ENCODE measurements around the gene XCL1. TPM values are rescaled to one million over a fixed set of nuclear protein-coding genes. Genes with fewer than 3 reads are reported as not detected.

XCL1 gene
- total and polyA plus RNA-seq, 12 donors = 0.07 to 2.3 (median 0.39) TPM; not detected in 2

DNA sequence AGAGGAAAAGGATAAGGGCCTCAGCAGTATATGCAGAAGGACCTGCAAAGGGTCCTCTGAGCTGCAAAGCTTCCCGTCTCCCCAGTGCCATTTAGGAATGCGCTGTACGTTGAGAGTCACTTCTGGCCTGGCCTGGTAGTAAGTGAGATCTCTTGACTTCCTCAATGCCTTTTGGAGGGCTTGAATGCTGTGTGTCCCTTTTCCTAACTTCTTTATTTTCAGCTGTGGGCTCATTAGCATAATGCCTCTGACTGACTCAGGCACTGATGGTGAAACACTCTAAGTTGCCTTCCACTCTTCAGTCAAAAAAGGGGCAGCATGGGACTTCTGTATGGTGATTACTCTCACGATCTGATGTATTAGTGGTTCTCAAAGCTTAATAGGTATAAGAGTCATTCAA is 49.9 kb downstream of the XCL1 start:
- no peak for DNase-seq
- ATAC-seq = no peak
- intact Hi-C loops (cut with DNase I) = loop anchor here in 2 of 10 donors (10.0 kb wide), 2 partner anchors 88 to 358 kb away; no protein-coding TSS in a partner anchor
- Histone ChIP-seq H3K27ac (no peak overlapping the region), H3K9me3 (no peaks in the 10 kb centered on the region), H3K4me1 (peaks cover 0 to 29% (median 14%) of the 10 kb centered on the region in 9 donors), H3K4me3 (no peak overlapping the region), H3K27me3 (no peaks in the 10 kb centered on the region), H3K36me3 (no peaks in the 10 kb centered on the region)
- WGBS, 2 donors = 88 to 92% methylated on average over 4 of the region's 4 CpGs
- no peak for TF ChIP-seq CTCF (IDR thresholded peaks at IDR 0.05)

DNA sequence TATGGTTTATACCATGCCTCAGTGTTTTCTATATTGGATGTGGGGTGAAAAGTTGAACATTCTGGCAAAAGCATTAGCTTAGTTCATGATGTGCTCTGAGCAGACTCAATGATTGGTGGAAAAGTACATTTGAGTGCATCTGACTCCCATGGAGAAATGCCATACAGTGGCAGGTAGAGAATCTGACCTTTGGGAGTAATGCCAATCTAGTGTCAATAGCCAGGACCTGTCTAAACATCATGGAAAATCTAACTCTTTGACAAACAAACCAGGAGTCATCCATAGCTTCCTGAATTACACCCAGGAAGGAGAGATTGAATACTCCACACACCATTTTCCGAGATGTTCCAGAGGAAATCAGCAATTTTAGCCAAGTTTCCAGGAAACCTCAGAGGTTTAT is 51.0 kb downstream of the XCL1 start:
- H3K36me3 ChIP-seq = no peaks in the 10 kb centered on the region
- intact Hi-C loops (cut with DNase I) = loop anchor here in 2 of 10 donors (10.0 kb wide), 2 partner anchors 87 to 357 kb away; no protein-coding TSS in a partner anchor
- H3K9me3 ChIP-seq = no peaks in the 10 kb centered on the region
- H3K4me1 ChIP-seq = peaks cover 0 to 19% (median 7%) of the 10 kb centered on the region in 9 donors
- no peak for TF ChIP-seq CTCF (IDR thresholded peaks at IDR 0.05)
- ATAC-seq (no peak), DNase-seq (no peak)
- no peak overlapping the region for H3K27ac ChIP-seq
- H3K27me3 ChIP-seq = no peaks in the 10 kb centered on the region
- H3K4me3 ChIP-seq = no peak overlapping the region
- 71 to 74% methylated on average over 1 of the region's 1 CpG for WGBS, 2 donors

- no peak overlapping the region for H3K4me3 ChIP-seq
- intact Hi-C loops (cut with DNase I) = loop anchor here in 2 of 10 donors (10.0 kb wide), 2 partner anchors 86 to 356 kb away; no protein-coding TSS in a partner anchor
- TF ChIP-seq CTCF (IDR thresholded peaks at IDR 0.05) = no peak
- ATAC-seq (no peak), DNase-seq (no peak)
- peaks cover 0 to 5% (median under 1%) of the 10 kb centered on the region in 9 donors for H3K4me1 ChIP-seq
- no peak overlapping the region for H3K27ac ChIP-seq
- no peaks in the 10 kb centered on the region for H3K27me3 ChIP-seq
- no peaks in the 10 kb centered on the region for H3K36me3 ChIP-seq
- H3K9me3 ChIP-seq = no peaks in the 10 kb centered on the region
These were observed 52.4 kb downstream of the XCL1 start for GRCh38 chr1:168628807-168629206.

GRCh38 chr1:168629466-168629865 is 53.1 kb downstream of the XCL1 start:
- intact Hi-C loops (cut with DNase I) = loop anchor here in 2 of 10 donors (10.0 kb wide), 2 partner anchors 85 to 355 kb away; no protein-coding TSS in a partner anchor
- TF ChIP-seq CTCF (IDR thresholded peaks at IDR 0.05) = no peak
- Histone ChIP-seq H3K27ac (no peak overlapping the region), H3K4me3 (no peak overlapping the region), H3K4me1 (no peaks in the 10 kb centered on the region), H3K36me3 (no peaks in the 10 kb centered on the region), H3K9me3 (no peaks in the 10 kb centered on the region), H3K27me3 (no peaks in the 10 kb centered on the region)
- DNase-seq (no peak), ATAC-seq (no peak)
- WGBS, 2 donors = 82 to 90% methylated on average over 1 of the region's 1 CpG

Other genes with a start within 250 kb of the XCL1 start
- 1 to 10 TPM in 1 of 10 donors, under 1 TPM in 1, not detected in 8; 0.54 to 7.5 TPM for gene XCL2, start 32.6 kb upstream of the XCL1 start, total RNA-seq
- under 1 TPM in 1 of 2 donors, not detected in 1; 0.17 TPM for gene XCL2, start 32.6 kb upstream of the XCL1 start, polyA plus RNA-seq
- gene DPT, start 152.6 kb downstream of the XCL1 start, total RNA-seq = 10 to 100 TPM; 25.4 to 61.2 (median 39.3) TPM
- gene DPT, start 152.6 kb downstream of the XCL1 start, polyA plus RNA-seq = 10 to 100 TPM; 28.8 to 74.1 TPM